Coronary artery (tissue), 2 donors: ENCODE results near the gene MNX1.

Source experiments
- DNase-seq: peaks from one replicate; pipeline ENCODE4 v3.0.0-alpha.2; 2017; ENCODE audit warnings: low spot score
- H3K27ac ChIP-seq, 2 donors: fragments of 200-600 bp; sonication (generic); one replicate each; pipeline ENCODE4 v1.5.1; 2016 to 2019
- H3K4me3 ChIP-seq: fragments of 200-600 bp; sonication (generic); 2 replicates; pipeline ENCODE4 v1.5.1; 2016; ENCODE audit warnings: mild to moderate bottlenecking, moderate library complexity
- TF ChIP-seq, protein P1 (sequence below): fragments of 200-600 bp; sonication (generic); IDR thresholded peaks from one replicate; pipeline ENCODE4 v1.5.1; 2019; ENCODE audit warnings: antibody characterized with exemption

The MNX1 gene

DNA sequence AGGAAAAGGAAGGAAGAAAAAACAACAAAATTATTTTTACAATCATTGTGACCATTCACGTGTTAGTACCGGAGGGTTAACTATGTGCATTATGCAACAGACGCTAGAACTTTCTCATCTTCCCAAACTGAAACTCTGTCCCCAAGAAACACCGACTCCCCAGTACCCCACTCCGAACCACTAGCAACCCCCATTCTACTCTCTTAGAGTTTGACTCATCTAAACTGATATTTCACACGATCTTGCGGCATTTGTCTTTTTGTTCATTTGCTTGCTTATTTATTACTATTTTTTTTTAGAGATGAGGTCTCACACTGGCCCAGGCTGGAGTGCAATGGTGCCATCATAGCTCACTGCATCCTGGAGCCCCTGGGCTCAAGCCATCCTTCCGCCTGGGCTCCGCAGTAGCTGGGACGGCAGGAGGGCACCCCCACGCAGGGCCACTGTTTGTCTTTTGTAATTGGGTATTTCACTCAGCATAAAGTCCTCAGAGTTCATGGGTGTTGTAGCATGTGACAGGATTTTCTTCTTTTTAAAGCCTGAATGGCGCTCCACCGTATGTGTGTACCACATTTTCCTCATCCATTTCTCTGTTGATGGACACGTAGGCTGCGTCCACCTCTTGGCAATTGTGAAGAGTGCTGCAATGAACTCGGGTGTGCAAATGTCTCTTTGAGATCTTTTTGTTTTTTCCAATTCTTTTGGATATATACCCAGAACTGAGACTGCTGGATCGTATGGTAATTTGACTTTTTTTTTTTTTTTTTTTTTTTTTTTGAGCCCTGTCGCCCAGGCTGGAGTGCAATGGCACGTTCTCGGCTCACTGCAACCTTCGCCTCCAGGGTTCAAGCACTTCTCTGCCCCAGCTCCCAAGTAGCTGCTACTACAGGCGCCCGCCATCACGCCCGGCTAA, 9.5 kb downstream of the MNX1 start:
- DNase-seq = peak; percentile 17
- peak overlapping the region; percentile 67 for H3K4me3 ChIP-seq
- no peak overlapping the region for H3K27ac ChIP-seq
- TF ChIP-seq, protein P1, sequence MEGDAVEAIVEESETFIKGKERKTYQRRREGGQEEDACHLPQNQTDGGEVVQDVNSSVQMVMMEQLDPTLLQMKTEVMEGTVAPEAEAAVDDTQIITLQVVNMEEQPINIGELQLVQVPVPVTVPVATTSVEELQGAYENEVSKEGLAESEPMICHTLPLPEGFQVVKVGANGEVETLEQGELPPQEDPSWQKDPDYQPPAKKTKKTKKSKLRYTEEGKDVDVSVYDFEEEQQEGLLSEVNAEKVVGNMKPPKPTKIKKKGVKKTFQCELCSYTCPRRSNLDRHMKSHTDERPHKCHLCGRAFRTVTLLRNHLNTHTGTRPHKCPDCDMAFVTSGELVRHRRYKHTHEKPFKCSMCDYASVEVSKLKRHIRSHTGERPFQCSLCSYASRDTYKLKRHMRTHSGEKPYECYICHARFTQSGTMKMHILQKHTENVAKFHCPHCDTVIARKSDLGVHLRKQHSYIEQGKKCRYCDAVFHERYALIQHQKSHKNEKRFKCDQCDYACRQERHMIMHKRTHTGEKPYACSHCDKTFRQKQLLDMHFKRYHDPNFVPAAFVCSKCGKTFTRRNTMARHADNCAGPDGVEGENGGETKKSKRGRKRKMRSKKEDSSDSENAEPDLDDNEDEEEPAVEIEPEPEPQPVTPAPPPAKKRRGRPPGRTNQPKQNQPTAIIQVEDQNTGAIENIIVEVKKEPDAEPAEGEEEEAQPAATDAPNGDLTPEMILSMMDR = no peak

DNA sequence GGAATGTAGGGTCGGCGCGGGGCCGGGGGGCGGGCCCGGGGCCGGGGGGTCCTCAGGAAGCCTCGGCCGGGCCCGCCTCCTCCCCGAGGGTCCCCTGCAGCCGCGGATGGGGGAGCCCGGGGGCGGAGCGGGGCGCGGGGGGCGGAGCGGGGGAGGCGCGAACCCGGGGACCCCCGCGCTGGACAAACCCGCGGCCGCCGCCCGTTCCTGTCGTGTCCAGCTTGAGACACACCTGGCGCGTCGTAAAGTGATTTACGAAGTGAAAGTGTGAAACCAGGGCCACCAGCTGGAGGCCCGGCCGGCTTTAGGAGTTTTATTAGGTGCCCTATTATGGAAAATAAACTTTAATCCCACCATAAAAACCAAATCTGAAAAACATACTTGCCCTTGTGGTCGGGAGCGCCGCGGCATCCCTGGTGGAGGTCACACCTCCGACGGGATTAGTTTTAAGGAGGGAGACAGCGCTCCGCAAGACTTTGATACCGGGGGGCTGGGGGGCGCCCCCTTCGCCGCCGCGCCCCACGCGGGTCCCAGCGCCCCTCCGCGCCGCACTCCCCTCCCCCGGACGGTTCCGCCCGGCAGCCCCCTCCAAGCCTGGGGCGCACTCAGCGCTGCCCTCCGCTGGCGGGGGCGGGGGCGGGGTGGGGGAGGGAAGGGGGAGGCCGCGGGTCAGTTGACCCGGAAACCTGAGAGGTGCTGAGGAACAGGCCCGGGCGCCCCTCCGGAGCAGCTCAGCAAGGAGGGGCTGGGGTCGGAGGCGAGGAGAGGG, 10.3 kb downstream of the MNX1 start:
- peak; percentile 33 for DNase-seq
- TF ChIP-seq, protein P1 = no peak
- Histone ChIP-seq H3K27ac (no peak overlapping the region), H3K4me3 (peak overlapping the region; percentile 67)

DNA sequence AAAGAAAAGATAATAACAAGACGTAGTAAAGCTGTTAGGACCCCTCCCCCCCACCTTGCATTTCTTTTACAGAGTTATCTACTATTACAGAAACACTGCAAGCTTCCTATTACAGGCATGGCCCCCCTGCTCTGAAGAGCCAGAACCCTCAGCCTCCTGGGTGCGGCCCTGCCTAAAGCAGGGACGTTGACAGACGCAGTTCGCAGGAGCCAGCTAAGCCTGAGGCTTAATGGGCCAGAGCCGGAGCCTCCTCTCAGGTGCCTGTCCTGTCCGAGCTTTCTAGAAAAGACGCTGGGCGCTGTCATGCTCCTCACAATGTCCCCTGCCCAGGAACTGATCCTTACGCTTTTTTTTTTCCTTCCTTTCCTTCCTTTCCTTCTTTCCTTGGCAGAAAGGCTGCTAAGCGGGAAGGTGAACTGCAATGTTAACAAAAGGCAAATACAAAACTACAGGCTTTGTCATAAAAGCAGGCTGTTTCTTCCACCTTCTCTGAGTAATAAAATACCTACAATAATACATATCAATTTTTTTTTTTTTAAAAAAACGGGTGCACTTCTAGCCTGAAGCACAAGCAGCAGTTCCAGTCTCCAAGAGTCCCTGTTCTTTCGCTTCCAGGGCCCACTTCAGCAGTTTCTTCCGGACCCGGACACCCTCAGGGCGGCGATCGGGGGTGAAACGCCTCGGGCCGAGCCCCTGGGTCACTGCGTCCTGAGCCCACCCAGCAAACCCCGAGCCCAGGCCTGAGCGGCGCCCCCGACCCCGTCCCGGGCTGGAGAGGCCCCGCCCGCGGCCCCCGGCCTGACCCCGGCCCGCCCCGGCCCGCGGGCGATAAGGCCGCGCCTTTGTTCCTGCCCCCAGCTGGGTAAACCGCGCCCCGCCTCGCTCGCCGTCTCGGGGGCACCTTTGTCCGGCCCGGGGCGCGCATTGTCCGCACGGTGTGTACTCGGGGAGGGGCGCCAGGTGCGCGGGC, 11.2 kb downstream of the MNX1 start:
- TF ChIP-seq, protein P1 = no peak
- Histone ChIP-seq H3K4me3 (peak overlapping the region; percentile 67), H3K27ac (no peak overlapping the region)
- peak; percentile 60 for DNase-seq

DNA sequence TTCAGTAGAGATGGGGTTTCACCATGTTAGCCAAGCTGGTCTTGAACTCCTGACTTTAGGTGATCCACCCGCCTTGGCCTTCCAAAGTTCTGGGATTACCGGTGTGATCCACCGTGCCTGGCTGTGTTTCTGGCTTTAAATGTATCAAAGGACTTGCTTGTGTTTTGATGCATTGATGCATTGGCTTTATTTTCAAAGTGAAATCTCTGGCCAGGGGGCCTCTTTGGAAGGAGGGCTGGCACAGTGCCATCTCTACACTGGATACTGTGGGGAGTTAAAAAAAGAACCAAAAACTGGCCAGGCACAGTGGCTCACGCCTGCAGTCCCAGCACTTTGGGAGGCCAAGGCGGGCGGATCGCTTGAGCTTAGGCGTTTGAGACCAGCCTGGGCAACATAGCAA, 16.0 kb downstream of the MNX1 start:
- TF ChIP-seq, protein P1 = no peak
- Histone ChIP-seq H3K4me3 (no peak overlapping the region), H3K27ac (no peak overlapping the region)
- DNase-seq = peak; percentile 14

DNA sequence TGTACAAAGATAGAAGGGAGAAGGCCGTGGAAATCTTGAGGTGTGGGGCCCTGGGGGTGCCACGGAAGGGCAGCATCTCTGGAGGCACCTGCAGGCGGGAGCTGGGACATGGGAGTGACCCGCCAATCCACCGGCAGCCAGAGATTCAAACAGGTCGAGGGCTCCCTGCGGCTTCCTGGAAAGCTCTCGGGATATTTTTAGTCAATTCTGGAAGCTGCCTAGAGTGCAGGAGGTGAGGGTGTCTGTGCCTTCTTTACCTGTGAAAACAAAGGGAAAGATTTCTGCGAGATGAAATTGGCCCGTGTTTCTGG, 16.6 kb downstream of the MNX1 start:
- DNase-seq = peak; percentile 33
- Histone ChIP-seq H3K27ac (no peak overlapping the region), H3K4me3 (no peak overlapping the region)
- TF ChIP-seq, protein P1 = no peak

DNA sequence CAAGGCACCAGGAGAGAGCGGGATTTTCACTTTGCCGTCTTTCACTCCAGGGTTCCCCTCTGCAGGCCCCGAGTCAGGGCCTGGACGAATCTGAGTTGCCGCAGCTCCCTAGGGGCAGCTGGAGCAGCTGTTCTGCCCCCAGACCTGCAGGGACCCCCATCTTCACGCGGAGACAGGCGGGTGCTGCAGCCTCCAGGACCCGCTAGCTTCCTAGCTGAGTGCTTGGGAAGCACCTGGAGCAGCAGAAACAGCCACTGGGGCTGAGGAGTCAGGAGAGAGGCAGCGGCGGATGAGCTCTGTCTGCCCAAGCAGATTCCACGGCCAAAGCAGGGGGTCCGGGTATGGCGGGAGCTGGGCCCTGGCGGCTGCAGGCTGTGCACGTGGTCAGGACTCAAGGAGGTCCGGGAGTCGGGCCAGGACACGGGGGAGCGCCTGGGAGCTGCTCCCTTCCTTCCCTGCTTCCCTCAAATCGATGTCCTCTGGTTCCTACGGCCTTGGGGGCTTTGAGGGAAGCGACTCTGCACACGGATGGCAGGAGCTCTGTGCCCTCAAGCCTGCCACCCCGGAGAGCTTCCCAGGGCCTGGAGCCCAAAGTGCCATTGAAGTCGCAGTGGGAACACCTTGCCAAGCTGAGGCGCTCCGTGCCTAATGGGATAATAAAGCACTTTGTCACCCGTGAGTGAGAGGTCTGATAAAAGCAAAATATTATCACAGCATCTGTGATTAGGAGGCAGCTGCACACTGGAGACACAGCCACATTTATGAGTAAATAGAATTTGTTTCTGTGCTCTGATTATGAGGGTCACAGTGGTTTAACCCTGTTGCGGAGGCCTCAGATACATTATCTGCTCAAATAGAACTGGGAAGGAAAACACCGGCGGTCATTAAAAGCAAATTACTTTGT, 17.2 kb downstream of the MNX1 start:
- no peak overlapping the region for H3K27ac ChIP-seq
- TF ChIP-seq, protein P1 = no peak
- no peak overlapping the region for H3K4me3 ChIP-seq
- peak; percentile 49 for DNase-seq
